ENCODE measurements around the gene MRFAP1. TPM values are rescaled to one million over a fixed set of nuclear protein-coding genes. Genes with fewer than 3 reads are reported as not detected.

Gene MRFAP1
- total RNA-seq, 1 experiment from 2014 or later = 212 TPM

GRCh38 chr4:6634746-6635145 is 5.7 kb upstream of the MRFAP1 start:
- DNase-seq (ENCODE audit: low read depth, low spot score) = no peak
- no peak overlapping the region for H3K4me3 ChIP-seq (ENCODE audit: low read depth in 2 of 2, low read length in 2 of 2)
- in situ Hi-C loops (cut with HindIII; ENCODE audit: low pct_unique_long_range_greater_than_20kb, low sequenced_read_pairs) = no loop called here
- ChIA-PET CTCF (no interaction called here), POLR2A (no interaction called here)
- no peaks in the 10 kb centered on the region for H3K9me3 ChIP-seq (ENCODE audit: control insufficient read depth, insufficient read depth, low read depth, low read length)
- peaks cover 7% of the 10 kb centered on the region; the same call in 1 of the 2 replicates for H3K4me1 ChIP-seq (ENCODE audit: control insufficient read depth, insufficient read depth, low read length)
- ATAC-seq = no peak
- H3K27ac ChIP-seq (ENCODE audit: low read length) = no peak overlapping the region
- BruUV-seq (replicated peaks) = no TSS peak
- TF ChIP-seq CTCF (IDR thresholded peaks at IDR 0.05) = no peak
- no peak for TF ChIP-seq REST (IDR thresholded peaks at IDR 0.05; ENCODE audit: insufficient read depth in 1 of 2, low read depth in 2 of 2, low read length in 1 of 2)
- no peak for TF ChIP-seq POLR2AphosphoS5 (IDR thresholded peaks at IDR 0.05; ENCODE audit: low read depth, low read length)
- no peak for TF ChIP-seq SIN3A (IDR thresholded peaks at IDR 0.05; ENCODE audit: borderline replicate concordance, insufficient read depth, low read depth, low read length)
- H3K27me3 ChIP-seq (ENCODE audit: control insufficient read depth, insufficient read depth, low read length) = no peaks in the 10 kb centered on the region
- intact Hi-C loops (cut with micrococcal nuclease; ENCODE audit: unreplicated experiment) = no loop called here
- H3K36me3 ChIP-seq (ENCODE audit: control insufficient read depth, insufficient read depth, low read length) = no peaks in the 10 kb centered on the region

GRCh38 chr4:6639137-6639680 is 1.3 kb upstream of the MRFAP1 start:
- TF ChIP-seq SIN3A (IDR thresholded peaks at IDR 0.05; ENCODE audit: borderline replicate concordance, insufficient read depth, low read depth, low read length) = no peak
- TF ChIP-seq CTCF (IDR thresholded peaks at IDR 0.05) = no peak
- no peak for TF ChIP-seq TCF7L2 (IDR thresholded peaks at IDR 0.05; ENCODE audit: low read depth, low read length)
- TF ChIP-seq REST (IDR thresholded peaks at IDR 0.05; ENCODE audit: insufficient read depth in 1 of 2, low read depth in 2 of 2, low read length in 1 of 2) = no peak
- no peak for TF ChIP-seq POLR2AphosphoS5 (IDR thresholded peaks at IDR 0.05; ENCODE audit: low read depth, low read length)
- DNase-seq (ENCODE audit: low read depth, low spot score) (no peak), ATAC-seq (no peak)
- Histone ChIP-seq H3K4me1 (ENCODE audit: control insufficient read depth, insufficient read depth, low read length) (peaks cover 7% of the 10 kb centered on the region), H3K27ac (ENCODE audit: low read length) (no peak overlapping the region), H3K4me3 (ENCODE audit: low read depth in 2 of 2, low read length in 2 of 2) (no peak overlapping the region), H3K27me3 (ENCODE audit: control insufficient read depth, insufficient read depth, low read length) (no peaks in the 10 kb centered on the region), H3K9me3 (ENCODE audit: control insufficient read depth, insufficient read depth, low read depth, low read length) (no peaks in the 10 kb centered on the region), H3K36me3 (ENCODE audit: control insufficient read depth, insufficient read depth, low read length) (peaks cover 19% of the 10 kb centered on the region)
- in situ Hi-C loops (cut with HindIII; ENCODE audit: low pct_unique_long_range_greater_than_20kb, low sequenced_read_pairs) (no loop called here), intact Hi-C loops (cut with micrococcal nuclease; ENCODE audit: unreplicated experiment) (no loop called here)
- POLR2A ChIA-PET = no interaction called here
- no TSS peak for BruUV-seq (replicated peaks)
- CTCF ChIA-PET = interaction anchor here (0.7 kb wide), 1 partner anchor 92 kb away, joined by 5 read pairs; no protein-coding TSS in a partner anchor
